Measurements from ENCODE around the gene PKN2.

GRCh38 chr1:88661951-88662699 is 21.9 kb upstream of the PKN2 start:
- TF ChIP-seq, protein P1, sequence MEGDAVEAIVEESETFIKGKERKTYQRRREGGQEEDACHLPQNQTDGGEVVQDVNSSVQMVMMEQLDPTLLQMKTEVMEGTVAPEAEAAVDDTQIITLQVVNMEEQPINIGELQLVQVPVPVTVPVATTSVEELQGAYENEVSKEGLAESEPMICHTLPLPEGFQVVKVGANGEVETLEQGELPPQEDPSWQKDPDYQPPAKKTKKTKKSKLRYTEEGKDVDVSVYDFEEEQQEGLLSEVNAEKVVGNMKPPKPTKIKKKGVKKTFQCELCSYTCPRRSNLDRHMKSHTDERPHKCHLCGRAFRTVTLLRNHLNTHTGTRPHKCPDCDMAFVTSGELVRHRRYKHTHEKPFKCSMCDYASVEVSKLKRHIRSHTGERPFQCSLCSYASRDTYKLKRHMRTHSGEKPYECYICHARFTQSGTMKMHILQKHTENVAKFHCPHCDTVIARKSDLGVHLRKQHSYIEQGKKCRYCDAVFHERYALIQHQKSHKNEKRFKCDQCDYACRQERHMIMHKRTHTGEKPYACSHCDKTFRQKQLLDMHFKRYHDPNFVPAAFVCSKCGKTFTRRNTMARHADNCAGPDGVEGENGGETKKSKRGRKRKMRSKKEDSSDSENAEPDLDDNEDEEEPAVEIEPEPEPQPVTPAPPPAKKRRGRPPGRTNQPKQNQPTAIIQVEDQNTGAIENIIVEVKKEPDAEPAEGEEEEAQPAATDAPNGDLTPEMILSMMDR (IDR thresholded peaks at IDR 0.05): no peak
- no peak for TF ChIP-seq EZH2 (IDR thresholded peaks at IDR 0.05; ENCODE audit: borderline replicate concordance, insufficient read depth, low read depth, low read length, poor library complexity, severe bottlenecking)
